ENCODE measurements around the gene NECAB2.
A peak's percentile ranks its signal among the peaks of the same experiment; 100 is the strongest.

The NECAB2 gene

DNA sequence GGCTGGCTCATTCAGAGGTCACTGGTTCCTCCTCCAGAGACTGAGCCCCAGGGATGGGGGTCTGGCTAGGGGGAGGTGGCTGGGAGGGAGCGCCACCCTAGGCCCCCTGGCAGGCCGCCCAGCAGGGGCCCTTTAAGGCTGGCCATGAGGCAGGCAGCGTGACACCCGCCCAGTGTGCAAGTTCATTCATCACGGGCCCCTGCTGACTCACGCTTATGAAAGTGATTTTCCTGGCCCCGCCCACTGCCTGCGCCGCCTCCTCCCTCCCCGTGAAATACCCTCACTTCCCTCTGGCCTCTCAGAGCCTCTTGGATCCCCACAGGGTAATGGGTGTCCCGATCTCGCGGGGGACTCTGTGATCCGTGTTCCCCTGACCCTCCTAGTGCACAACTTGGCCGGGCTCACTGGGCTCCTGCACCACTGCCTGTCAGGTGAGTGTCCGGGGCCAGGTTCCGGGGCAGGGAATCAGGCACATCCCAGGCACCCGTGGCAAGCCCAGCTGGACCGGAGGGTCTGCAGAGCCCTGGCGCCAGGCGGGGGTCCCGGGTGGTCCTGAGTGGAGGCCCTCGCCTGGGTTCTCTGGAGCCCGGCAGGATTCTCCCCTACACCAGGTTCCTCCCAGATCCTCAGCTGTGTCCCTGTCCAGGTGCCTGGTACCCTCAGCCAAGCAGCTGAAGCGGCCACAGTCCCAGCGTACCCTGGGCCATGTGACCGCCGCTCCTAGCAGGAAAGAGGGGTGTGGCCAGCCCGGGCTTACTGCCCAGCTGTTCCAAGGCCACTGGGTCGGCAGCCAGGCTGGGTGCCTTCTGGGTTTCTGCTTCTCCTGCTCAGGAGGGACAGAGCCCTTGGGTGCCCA lies 14.9 kb upstream of the NECAB2 start, which contains the start of gene OSGIN1:
Gene OSGIN1, plus strand, starts transcription at position 301 of the 856 bp plus-strand sequence. CDS start 4,432 bp downstream, outside the sequence.
- peak; percentile 10 for DNase-seq (ENCODE audit: low spot score)

DNA sequence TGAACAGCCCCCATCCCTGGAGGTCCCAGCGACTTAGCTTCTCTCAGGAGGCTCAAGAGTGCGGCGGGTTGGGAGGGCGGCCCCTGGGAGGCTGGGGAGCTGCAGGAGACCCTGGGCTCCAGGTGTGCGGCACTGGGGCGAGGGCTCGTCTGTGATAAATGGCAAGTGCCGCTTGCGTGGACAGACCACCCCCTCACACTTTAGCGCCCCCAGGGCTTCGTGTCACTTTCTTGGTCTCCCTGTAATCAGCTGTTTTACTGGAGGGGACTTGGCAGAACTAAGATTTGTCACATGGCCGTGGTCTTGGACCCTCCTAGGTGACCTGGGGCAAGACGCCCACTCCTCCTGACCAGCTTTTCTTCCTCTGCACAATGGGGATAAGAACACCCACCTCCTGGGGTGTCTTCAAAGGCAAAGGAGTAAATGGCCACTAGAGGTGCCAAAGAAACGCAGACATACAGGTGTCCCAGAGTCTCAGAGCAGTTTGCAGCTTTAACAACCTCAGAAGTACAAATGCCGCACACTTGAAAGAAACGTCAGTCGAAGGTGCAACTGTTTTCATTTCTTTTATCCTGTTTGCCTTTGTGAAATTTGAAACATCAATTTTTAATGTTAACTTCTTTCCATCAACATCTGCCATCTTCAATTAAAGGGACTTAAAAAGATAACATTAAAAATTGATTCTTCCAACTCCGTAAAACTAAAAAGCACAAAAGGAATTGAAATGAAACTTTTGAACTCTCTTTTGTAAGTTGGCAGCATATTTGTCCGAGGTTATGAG lies 14.1 kb upstream of the NECAB2 start:
- DNase-seq (ENCODE audit: low spot score), result no peak

- DNase-seq (ENCODE audit: low spot score), result no peak
Measured at GRCh38 chr16:83954577-83955016, 13.4 kb upstream of the NECAB2 start.

GRCh38 chr16:83955218-83956130 lies 12.6 kb upstream of the NECAB2 start:
- no peak for DNase-seq (ENCODE audit: low spot score)

DNA sequence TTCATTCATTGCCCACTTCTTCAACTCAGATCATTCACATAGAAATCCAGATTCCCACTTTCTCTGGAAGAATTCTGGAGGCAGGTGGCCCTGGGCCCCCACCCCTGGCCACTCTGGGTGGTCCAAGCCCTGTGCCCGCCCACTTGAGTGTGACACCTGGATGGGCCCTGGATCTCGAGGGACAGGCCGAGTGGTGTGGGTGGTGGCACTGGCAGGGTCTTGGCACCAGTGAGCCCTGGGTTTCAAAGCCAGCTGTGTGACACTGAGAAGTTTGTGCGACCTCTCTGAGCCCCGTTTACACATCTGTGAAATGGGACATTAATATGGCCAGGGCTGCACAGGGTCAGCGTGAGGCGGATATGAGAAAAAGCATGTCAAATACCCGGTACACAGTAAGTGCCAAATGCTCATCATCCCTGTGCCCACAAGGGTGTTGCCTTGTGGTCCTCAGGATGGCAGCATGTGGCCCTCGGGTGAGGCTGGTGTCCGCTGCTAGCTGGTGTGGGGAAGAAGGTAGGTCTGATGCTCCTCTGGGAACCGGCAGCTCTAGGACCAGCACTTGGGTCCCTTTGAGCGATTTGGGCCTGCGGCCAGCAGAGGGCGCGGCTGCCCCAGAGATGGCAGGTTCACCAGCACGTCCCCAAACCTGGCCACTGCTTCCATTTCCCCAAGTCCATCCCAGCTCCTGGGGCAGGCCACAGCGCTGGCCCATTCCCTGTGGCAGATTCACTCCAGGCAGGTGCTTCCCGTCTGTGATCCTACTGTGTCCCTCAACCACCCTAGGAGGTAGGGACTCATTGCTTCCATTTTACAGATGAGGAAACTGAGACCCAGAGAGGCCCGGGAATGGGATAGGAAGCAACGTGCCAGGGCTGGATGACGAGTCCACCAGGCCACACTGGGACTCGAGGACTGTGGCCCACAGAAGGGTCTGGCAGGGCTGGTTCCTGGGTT lies 11.4 kb upstream of the NECAB2 start:
- peak; percentile 52 for DNase-seq (ENCODE audit: low spot score)

DNA sequence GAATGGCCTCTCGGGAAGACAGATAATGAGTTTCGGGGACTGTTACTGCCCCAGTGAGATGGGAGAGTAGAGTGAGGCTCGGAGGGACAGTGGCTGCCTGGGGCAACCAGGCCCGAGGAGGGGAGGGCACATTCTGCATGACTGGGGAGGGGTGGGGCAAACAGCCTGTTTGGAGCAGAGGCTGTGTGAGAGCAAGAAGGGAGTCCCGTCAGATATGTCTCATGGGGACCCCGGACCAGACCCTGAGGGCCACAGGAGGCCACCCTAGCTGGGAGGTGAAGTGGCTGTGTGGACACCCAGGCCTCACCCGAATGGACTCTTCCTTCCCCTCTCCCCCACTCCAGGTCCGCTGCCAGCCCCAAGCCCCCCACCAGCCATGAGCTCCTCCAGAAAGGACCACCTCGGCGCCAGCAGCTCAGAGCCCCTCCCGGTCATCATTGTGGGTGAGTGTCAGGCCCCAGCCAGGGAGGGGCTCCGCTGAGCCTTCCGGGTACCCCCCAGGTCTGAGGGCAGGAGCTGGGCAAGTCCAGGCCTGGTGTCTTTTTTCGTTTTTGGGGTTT lies 10.7 kb upstream of the NECAB2 start:
- DNase-seq (ENCODE audit: low spot score), result no peak

DNA sequence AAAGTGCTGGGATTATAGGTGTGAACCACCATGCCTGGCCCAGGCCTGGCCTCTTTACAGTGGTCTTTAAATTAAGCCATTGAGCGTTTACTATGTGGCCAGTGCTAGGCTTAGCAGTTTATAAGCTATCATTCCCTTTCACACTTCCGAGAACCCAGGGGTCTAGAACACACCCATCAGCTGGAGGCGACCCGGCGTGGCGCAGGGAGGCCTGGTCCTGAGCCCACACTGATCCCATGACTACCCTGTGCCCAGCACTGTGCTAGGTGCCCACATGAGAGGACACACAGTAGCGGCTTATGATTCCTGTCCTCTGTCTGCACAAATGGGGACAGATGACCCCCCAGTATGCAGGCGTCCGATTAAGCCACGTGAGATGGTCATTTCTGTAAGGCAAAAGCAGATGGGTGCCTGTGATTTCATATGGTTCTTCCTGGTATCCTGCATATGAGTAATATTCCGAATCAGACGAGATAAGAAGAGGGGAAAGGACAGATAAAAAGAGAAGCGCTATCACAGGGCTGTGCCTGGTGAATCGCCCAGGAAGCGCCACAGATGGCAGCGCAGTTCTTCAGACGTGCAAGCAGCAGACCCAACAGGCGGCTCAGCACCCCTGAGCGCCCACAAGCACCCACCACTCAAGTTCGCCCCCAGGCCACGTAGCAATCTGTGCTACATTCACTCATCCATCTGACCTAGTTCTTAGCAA lies 9.8 kb upstream of the NECAB2 start:
- DNase-seq (ENCODE audit: low spot score), result no peak

DNA sequence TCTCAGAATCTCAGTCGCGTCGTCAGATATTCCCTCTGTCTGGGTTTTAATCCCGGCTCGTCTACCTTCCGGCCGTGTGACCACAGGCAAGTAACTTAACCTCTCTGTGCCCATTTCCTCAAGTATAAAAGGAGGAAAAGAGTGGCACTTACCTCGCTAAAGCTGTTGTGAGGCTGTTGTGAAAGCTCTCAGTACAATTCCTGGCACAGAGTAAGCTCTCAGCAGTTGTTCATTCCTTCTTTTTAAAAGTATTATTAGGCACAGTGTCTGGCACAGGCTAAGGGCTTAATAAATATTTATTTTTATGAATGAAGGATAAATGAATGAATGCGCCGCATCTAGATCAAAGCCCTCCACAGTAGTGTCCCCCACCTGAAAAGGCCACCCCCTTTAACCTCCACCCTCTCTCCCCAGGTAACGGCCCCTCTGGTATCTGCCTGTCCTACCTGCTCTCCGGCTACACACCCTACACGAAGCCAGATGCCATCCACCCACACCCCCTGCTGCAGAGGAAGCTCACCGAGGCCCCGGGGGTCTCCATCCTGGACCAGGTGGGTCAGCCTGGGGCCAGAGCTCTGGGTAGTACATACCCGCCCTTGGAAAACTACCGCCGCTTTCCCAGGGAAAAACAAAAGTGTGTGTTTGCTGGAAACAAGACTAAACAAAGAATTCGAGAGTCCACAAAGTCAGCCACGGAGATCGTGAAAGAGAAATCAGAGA lies 9.0 kb upstream of the NECAB2 start:
- DNase-seq (ENCODE audit: low spot score), result no peak

DNA sequence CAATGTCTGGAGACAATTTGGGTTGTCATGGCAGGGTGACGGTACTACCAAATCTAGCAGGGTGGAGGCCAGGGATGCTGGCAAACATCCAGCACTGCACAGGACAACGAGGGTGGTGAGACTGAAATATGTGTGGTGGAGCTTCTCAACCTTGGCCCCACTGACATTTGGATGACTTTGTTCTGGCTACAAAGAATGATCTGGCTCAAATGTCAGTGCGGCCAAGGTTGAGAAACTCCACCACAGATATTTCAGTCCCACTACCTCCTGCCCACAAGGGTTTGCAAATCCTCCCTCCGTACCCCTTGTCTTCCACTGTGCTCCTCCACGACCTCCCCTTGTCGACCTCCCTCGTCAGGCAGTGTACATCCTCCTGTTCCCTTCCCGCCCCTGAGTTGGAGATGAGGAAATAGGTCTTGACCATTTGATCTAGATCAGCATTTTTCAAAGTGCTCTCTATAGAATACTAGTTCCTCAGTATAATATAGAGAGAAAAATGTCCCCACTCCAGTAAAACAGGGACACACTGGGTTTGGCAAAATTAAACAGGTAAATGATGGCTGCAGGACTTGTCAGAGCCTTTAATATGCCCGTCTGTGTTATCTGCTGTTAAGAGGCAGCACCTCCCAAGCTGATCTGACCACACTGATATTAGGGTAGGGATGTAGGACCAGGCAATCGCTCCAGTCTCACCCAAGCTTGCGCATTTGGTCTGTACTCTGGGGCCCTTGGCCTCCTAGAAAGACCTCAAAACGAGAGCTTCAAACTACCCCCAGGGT lies 8.2 kb upstream of the NECAB2 start:
- DNase-seq (ENCODE audit: low spot score), result no peak

- no peak for DNase-seq (ENCODE audit: low spot score)
Measured at GRCh38 chr16:83960521-83961249, 7.4 kb upstream of the NECAB2 start.

DNA sequence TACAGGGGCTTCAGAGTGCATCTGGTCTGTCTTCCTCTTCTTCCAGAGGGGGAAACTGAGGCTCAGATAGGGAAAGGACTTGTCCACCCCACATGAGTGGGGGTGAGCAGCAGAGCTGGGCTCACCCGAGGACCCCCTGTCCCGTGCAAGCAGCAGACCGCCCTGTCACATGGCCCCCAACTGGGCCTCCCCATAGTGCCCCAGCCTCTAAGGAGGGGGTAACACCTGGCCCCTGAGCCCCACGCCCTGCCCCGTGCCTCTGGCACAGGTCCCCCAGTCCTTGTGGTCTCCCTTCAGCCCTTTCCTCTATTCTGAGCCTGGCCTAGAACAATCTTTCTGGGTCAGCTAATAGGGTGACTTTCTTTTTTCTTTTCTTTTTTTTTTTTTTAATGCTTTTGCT lies 6.5 kb upstream of the NECAB2 start:
- DNase-seq (ENCODE audit: low spot score), result no peak

- no peak for DNase-seq (ENCODE audit: low spot score)
Measured at GRCh38 chr16:83963277-83964119, 4.5 kb upstream of the NECAB2 start.

- DNase-seq (ENCODE audit: low spot score), result no peak
Measured at GRCh38 chr16:83964684-83965443, 3.2 kb upstream of the NECAB2 start.

DNA sequence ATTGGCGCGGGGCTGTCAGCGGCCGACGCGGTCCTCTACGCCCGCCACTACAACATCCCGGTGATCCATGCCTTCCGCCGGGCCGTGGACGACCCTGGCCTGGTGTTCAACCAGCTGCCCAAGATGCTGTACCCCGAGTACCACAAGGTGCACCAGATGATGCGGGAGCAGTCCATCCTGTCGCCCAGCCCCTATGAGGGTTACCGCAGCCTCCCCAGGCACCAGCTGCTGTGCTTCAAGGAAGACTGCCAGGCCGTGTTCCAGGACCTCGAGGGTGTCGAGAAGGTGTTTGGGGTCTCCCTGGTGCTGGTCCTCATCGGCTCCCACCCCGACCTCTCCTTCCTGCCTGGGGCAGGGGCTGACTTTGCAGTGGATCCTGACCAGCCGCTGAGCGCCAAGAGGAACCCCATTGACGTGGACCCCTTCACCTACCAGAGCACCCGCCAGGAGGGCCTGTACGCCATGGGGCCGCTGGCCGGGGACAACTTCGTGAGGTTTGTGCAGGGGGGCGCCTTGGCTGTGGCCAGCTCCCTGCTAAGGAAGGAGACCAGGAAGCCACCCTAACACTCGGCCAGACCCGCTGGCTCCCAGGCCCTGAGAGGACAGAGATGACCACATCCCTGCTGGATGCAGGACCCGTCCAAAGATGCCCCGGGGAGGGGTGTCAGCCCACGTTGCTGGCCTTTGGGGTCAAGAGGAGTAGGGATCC lies 2.4 kb upstream of the NECAB2 start:
- DNase-seq (ENCODE audit: low spot score), result no peak

GRCh38 chr16:83966153-83966696 lies 1.8 kb upstream of the NECAB2 start:
- no peak for DNase-seq (ENCODE audit: low spot score)

Measured in CD4-positive, alpha-beta T cell treated with Interleukin-6 at 100 ng/mL for 8 hours (primary cell).